ENCODE data around the gene UTS2R.
"Not testable (repeated sequence)": the region's sequence is repeated elsewhere in the genome, so short reads cannot be mapped to it uniquely, and the experiment has no call there.

UTS2R gene

DNA sequence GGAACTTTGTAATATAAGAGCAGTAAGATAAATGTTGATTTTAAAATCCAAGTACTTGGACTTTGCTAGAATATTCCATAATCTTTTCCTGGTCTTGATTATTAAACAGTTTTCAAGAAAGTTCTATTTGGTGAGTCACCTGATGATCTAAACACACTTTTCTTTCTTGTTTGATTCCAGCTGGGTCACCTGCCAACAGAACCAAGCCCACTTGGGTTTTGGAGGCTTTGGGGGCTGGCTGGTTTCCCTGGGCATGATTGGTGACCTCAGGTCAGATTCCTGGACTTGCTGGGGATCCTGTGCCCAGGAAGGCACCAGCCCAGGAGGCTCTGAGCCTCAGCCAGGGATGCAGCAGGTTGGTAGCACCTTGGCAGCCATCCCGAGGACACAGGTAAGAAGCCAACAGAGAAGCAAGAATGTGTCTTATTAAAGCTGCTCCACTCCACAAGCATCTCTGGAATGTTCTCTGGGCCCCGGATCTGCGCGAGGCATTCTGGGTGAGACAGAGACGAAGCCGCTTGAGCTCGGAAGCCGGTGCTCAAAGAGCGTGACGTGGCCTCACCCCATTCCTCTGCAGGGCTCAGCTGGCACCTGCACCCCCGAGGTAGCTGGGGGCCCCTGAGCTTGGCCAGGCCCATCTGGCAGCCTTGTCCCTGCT lies 15.7 kb upstream of the UTS2R start:
- DNase-seq: no peak

DNA sequence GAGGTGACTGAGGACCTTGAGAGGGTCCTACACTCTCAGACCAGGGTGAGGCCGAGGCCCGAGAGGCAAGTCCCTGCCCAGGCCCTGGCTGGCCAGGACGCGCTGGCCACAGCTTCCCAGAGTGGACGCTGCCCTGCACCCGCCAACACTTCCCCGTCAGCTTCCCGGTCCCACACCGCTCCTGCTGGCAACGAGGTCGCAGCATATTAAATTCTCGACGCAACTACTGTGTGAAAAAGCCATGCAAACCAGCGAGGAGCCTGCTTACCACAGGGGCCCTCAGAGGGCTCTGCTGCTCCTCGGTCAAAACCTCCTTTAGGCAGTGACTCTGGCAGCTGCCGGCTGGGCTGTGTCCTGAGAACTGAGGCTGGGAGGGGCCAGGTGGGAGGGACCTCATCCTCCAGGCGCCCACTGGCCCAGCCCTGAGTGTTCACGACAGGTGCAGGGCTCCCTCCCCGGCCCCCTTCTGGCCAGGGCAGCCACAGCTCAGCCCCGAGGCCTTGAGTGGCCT lies 14.7 kb upstream of the UTS2R start:
- DNase-seq: no peak

DNA sequence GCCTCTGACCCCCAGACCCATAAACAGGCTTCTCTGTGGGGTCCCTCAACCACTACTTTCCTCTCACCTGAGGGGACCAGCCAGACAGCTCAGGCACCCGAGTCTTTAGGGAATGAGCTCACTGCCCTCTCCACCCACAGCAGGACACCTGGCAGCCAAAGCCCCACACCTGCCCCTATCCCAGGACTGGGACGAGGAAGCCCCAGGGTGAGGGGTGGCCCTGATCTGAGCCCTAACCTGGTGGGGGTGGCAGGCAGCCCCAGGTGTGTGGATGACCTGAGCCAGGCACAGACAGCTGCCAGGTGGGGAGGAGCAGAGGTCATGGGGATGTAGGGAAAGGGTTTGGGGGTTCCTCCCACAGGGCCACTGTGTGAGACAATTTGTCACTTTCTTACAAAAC lies 14.2 kb upstream of the UTS2R start:
- no peak for DNase-seq

DNA sequence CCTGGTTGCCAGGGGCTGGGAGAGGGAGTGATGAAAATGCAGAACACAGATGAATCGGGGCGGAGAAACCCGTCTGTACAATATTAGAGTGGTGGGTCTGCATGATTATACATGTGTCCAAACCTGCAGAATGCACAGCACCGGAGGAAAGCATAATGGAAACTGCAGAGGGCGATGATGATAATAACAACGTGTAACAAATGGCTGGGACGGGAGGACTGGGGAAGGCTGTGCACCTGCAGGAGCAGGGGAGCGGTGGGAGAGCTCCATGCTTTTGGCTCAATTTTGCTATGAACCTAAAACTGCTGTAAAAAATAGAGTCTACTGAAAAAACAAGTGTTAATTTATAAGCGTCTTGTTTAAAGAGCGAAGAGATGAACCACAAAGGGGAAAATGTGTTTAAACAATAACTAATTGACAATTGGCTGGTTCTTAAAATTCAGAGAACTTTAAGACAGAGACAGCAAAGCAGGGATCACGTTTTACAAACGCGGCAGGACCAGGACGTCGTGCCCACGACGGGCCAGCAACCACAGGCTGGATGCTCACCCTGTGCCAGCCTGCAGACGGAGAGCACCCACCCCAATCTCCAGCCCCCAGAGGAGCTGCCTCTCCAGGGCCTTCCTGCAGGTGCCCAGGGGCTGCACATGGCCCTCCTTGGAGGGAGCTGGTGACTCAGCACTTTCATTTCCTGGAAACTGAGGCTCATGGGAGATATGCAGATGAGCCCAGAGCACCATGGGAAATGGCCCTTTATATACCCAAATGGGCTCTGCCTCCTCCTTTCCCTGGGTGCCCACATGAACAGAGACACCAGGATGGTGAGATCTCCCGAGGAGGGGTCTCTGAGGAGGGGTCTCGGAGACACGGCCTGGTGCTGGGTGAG lies 12.9 kb upstream of the UTS2R start, which contains the start of gene TEX19:
TEX19 (plus strand) TSS at position 783 of the 886 bp plus-strand sequence. CDS start 2,904 bp downstream, outside the sequence.
- no peak for DNase-seq

DNA sequence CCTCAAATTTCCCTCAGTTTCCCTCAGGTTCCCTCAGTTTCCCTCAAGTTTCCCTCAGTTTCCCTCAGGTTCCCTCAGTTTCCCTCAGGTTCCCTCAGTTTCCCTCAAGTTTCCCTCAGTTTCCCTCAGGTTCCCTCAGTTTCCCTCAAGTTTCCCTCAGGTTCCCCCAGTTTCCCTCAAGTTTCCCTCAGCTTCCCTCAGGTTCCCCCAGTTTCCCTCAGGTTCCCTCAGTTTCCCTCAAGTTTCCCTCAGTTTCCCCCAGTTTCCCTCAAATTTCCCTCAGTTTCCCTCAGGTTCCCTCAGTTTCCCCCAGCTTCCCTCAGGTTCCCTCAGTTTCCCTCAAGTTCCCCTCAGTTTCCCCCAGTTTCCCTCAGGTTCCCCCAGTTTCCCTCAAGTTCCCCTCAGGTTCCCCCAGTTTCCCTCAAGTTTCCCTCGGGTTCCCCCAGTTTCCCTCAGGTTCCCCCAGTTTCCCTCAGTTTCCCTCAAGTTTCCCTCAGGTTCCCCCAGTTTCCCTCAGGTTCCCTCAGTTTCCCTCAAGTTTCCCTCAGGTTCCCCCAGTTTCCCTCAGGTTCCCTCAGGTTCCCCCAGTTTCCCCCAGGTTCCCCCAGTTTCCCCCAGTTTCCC lies 12.0 kb upstream of the UTS2R start:
- DNase-seq: not testable (repeated sequence)

DNA sequence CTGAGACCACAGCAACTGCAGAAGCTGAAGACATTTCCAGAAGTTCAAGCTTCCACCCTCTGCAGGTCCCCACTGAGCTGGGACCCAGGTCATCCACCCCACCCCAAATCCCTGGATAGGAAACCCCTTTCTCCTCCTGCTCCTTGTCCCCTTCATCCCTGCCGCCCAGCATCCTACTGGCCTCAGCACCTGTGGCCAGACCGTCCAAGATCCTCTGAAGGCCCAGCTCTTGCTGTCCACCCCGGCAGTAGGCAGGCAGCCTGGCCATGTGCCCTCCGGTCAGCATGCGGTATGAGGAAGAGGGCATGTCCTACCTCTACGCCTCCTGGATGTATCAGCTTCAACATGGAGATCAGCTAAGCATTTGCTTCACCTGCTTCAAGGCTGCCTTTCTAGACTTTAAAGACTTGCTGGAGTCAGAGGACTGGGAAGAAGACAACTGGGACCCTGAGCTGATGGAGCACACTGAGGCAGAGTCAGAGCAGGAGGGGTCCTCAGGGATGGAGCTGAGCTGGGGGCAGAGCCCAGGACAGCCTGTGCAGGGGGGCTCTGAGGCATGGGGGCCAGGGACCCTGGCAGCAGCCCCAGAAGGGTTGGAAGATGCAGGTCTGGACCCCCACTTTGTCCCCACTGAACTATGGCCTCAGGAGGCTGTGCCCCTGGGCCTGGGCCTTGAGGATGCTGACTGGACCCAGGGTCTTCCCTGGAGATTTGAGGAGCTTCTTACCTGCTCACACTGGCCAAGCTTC lies 9.5 kb upstream of the UTS2R start:
- no peak for DNase-seq

DNA sequence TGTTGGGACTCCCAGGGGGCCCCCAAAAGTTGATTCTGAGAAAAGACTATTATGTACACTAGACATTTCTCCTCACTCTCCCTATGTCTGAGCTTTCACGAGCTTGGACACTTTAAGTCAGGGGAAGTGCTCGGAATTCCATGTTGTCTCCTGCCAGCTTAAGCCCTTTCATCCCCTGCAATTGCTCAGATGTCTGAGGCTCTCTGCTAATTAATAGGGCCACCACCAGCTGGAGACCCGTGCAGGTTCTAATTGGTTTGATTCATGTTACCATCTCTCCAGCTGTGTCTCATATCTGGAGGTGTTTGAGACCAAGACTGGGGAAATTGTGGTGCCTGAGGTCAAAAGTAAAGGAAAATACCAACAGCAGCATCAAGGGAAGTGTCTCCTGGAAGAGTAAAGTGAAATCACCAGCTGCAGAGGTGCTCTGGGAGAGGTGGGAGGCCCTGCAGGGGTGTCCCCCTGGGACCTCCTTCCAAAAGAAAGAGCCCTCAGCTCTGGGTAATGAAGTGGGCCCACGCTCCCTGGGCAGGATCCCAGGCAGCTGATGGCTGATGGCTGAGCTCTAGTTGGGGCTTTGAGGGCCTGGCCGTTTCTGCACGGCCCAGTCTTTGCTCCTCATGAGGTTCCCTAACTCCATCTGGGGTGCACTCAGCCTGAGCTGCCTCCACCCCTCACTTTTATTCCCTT lies 5.8 kb upstream of the UTS2R start:
- no peak for DNase-seq

DNA sequence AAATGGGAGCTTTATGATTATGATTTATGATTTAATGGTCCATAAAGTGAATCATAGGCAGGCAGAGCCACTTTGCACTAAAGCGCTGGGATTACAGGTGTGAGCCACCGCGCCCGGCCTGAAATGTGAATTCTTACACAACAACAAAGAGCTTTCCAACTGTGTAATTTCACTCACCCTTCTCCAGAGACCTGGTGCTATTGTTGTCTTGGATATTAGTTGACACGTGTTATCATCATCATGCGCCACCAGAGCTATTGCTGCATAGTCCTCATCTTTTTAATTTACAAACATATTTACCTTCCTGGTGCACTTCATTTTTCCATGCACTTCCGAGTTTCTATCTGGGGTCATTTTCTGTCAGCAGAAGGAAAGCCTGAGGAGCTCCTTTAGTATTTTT lies 4.8 kb upstream of the UTS2R start:
- no peak for DNase-seq

DNA sequence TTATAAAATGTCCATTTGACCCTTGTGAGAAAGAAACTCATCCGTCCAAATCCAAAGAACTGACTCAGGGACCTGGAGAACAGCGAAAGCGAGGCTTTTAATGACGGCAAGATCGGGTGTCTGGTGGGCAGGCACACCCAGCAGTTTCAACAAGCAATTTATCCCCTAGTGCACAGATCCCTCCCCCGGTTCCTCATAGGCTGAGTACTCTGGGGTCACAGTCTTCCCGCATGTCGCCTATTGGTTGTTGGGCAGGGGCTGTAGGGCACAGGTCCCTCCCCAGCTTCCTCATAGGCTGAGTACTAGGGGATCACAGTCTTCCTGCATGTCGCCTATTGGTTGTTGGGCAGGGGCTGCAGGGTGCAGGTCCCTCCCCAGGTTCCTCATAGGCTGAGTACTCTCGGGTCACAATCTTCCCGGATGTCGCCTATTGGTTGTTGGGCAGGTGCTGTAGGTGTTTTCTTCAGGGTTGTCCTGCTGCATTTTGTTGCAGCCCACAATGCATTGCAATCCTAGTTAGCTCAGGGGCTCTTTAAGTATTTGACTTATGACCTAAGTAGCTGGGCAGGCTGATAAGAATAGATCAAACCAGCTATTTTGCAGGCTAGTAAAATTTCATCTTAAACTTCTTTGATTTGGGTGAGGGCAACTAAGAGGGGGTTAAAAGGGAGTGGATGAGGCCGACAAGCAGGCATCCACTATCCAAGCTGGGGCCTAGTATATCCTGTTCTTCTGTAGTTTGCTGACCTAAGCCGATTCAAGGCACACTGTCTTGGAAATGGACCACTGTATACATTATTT lies 3.6 kb upstream of the UTS2R start:
- no peak for DNase-seq

DNA sequence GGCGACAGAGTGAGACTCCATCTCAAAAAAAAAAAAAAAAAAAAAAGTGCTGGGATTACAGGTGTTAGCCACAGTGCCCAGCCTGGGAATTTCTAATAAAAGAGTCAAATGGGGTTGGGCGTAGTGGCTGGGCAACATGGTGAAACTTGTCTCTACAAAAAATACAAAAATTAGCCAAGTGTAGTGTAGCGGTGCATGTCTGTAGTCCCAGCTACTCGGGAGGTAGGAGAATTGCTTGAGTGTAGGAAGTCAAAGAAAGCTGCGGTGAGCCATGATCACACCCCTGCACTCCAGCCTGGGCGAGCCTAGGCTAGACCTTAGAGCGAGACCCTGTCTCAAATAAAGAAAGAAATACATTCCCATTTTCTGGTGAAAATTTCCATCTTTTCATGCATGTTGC lies 2.4 kb upstream of the UTS2R start:
- no peak for DNase-seq

DNA sequence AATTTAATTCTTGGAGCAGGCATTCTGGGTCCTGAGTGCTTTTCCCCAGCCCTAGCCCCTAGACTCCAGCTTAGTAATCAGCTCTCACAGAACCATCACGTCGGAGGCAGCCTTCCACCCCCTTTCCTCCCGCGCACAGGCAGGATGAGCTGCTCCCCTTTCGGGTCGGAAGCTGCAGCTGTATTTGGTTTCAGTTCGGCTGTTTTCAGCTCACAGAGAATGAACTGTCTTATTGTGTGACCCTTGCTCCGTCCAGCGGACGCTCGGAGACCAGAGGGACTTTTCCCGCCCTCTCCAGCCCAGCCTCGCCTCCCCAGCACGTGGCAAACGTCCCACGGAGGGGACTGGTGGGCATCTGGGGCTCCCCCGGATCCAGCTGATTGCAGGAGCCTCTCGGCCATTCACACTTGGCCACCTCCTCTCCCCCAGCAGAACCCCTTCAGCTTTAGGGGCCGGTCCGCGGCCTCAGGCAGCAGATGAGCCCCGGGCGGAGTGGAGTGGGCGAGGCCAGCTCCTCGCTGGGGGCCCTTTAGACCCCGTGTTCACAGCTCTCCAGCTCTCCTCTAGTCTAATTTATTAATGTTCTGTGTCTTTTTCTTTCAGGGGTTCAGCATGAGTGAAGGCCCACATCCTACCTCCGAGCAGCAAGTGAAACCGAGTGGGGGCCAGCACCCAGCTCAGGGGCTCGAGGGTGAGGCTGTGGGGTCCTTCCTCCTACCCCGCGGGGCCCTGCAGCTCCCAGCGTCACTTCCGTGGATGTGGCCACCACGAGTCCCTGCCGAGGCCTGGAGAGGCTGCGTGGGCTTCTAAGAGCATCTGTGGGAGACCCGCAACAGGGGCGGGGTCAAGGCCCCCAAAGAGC lies 863 bp upstream of the UTS2R start:
- DNase-seq: no peak

DNA sequence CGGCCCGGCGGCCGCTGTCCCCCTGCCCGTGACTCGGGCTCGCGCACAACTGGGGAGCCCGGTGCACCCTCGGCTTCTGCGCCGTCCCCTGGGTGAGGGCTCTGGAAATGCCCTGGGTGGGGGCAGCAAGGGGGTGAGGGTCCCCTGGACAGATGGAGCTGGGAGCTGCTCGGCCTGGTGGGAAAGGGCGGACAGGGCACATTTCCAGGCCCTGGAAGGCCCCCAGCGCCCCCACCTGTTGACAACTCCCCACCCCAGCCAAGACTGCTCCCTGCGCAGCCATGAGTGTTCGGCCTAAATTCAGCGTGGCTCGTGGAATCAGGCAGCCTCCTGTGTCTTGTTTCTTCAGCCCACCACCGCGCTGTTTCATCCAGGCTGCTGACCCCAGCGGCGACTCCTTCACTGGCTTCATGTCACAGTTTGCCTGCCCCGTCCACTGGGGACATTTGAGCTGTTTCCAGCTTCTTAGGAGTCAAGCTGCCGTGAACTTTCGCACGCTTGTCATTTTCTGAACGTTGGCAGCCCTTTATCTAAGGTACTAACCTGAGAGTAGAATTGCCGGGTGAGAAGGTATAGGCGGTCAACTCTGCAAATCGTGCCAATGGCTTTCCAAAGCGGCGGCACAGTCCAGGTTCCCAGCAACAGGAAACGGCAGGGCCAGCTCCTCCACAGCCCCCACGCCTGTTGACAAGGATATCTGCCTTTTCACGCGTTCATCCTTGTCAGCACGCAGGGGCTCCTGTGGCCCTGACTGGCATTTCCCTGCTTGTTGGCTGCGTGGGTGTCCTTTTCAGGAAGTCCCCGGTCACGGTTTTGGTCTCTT lies 895 bp downstream of the UTS2R start:
- no peak for DNase-seq

DNA sequence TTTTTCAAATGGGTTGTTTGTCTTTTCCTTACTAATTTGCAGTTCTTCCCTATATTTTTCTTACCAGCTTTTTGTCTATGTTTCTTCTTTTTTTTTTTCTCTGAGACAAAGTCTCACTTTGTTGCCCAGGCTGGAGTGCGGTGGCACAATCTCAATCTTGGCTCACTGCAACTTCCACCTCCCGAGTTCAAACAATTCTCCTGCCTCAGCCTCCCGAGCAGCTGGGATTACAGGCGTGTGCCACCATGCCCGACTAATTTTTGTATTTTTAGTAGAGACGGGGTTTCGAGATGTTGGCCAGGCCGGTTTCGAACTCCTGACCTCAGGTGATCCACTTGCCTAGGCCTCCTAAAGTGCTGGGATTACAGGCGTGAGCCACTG lies 1.5 kb downstream of the UTS2R start:
- not testable (repeated sequence) for DNase-seq

DNA sequence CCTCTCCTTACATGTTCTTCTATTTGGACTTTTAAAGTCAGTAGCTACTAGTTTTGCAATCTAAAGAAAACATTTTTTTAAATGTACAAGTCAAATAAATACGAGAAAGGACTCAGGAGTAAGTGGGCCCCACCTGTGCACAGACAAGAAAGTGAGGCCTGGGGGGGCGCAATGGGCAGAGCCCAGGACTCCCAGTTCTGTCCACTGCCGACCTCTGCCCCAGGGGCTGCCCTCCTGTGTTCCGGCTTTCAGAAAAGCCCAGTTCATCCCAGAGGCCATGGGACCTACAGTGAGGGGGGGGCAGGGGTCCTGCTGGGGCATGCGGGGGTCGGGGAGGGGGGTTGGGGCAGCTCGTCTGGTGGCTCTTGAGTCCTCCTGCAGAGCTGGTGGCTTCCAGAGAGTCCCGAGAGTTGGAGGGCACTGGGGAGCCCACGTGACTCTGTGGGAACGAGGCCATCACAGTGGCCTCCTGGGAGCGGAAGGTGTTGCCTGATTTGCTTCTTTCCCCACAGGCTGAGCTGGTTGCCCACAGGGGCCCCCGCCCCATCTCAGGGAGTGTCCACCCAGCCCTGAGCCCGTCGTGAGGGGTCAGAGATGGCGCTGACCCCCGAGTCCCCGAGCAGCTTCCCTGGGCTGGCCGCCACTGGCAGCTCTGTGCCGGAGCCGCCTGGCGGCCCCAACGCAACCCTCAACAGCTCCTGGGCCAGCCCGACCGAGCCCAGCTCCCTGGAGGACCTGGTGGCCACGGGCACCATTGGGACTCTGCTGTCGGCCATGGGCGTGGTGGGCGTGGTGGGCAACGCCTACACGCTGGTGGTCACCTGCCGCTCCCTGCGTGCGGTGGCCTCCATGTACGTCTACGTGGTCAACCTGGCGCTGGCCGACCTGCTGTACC lies 2.4 kb downstream of the UTS2R start:
- DNase-seq: no peak

DNA sequence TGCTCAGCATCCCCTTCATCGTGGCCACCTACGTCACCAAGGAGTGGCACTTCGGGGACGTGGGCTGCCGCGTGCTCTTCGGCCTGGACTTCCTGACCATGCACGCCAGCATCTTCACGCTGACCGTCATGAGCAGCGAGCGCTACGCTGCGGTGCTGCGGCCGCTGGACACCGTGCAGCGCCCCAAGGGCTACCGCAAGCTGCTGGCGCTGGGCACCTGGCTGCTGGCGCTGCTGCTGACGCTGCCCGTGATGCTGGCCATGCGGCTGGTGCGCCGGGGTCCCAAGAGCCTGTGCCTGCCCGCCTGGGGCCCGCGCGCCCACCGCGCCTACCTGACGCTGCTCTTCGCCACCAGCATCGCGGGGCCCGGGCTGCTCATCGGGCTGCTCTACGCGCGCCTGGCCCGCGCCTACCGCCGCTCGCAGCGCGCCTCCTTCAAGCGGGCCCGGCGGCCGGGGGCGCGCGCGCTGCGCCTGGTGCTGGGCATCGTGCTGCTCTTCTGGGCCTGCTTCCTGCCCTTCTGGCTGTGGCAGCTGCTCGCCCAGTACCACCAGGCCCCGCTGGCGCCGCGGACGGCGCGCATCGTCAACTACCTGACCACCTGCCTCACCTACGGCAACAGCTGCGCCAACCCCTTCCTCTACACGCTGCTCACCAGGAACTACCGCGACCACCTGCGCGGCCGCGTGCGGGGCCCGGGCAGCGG lies 3.2 kb downstream of the UTS2R start:
- DNase-seq: no peak

DNA sequence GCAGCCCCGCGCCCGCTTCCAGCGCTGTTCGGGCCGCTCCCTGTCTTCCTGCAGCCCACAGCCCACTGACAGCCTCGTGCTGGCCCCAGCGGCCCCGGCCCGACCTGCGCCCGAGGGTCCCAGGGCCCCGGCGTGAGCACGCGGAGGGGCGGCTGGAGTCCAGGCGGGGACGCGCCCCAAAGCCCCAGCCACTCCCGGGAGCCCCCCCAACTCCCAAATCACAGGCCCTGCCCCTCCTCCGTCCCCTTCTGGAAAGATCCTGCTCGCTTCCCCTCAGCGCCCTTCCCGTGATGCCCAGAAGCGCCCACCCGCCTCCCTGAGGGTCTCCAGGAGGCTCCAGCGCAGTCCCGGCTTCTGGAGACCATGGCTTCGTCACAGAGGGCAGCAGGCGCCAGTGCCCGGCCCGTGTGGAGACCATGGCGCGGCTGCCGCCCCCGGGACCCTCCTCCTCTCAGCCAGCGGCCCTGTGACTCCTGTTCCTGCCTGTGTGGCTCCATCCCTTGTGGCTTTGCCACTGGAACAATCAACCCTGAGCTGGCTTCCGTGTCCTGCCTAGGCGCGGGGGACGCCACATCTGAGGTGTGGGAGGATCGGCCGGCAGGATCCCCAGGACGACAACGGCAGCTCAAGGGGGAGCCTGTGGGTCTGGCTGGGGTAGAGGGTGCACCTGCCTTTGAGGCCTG lies 3.9 kb downstream of the UTS2R start:
- DNase-seq: no peak

Measured in activated naive CD4-positive, alpha-beta T cell (primary cell).